Osteoblast (primary cell): ENCODE measurements around the gene NPAS3. TPM values are rescaled to one million over a fixed set of nuclear protein-coding genes. Genes with fewer than 3 reads are reported as not detected.

Experiments
- DNase-seq: peaks from one replicate; pipeline ENCODE4 v3.0.0; 2011; ENCODE audit warnings: low spot score, mixed read lengths; ENCODE audit not compliant: insufficient read length; ENCODE audit errors: missing footprints
- H2AFZ ChIP-seq: 2 replicates; pipeline ENCODE4 v1.6.0; 2011; ENCODE audit warnings: mild to moderate bottlenecking, low read length
- H3K27ac ChIP-seq: 2 replicates; pipeline ENCODE4 v1.5.1; 2011; ENCODE audit warnings: mild to moderate bottlenecking, low read depth, low read length, moderate library complexity
- H3K27me3 ChIP-seq: 2 replicates; pipeline ENCODE4 v1.6.0; 2012; ENCODE audit warnings: mild to moderate bottlenecking, control low read depth, inconsistent platforms, low read length, moderate library complexity; ENCODE audit not compliant: insufficient read depth
- H3K36me3 ChIP-seq: 2 replicates; pipeline ENCODE4 v1.5.1; 2011; ENCODE audit warnings: mild to moderate bottlenecking, low read length, control low read depth, moderate library complexity; ENCODE audit not compliant: insufficient read depth
- H3K4me1 ChIP-seq: 2 replicates; pipeline ENCODE4 v1.5.1; 2011; ENCODE audit warnings: mild to moderate bottlenecking, low read length, control low read depth, moderate library complexity; ENCODE audit not compliant: insufficient read depth
- H3K4me2 ChIP-seq: 2 replicates; pipeline ENCODE4 v1.6.0; 2011; ENCODE audit warnings: mild to moderate bottlenecking, low read length; ENCODE audit not compliant: insufficient read depth
- H3K4me3 ChIP-seq: fragments of 200-600 bp; sonication (generic); 3 replicates; pipeline ENCODE4 v1.5.1; 2012; ENCODE audit warnings: mild to moderate bottlenecking, low read length, inconsistent platforms; ENCODE audit not compliant: insufficient read depth
- H3K79me2 ChIP-seq: 2 replicates; pipeline ENCODE4 v1.6.0; 2012; ENCODE audit warnings: mild to moderate bottlenecking, low read length, control low read depth, inconsistent platforms; ENCODE audit not compliant: insufficient read depth
- H3K9me3 ChIP-seq: 2 replicates; pipeline ENCODE4 v1.5.1; 2011; ENCODE audit warnings: low read depth, low read length, control low read depth
- H4K20me1 ChIP-seq: 2 replicates; pipeline ENCODE4 v1.6.0; 2012; ENCODE audit warnings: mild to moderate bottlenecking, low read length, control low read depth; ENCODE audit not compliant: insufficient read depth
- CTCF ChIP-seq: IDR thresholded peaks from 2 replicates; pipeline ENCODE4 v1.5.1; 2011; ENCODE audit warnings: mild to moderate bottlenecking, low read depth, low read length, moderate library complexity; ENCODE audit errors: extremely low read depth
- total RNA-seq: library from RNA; depleted of rRNA; stranded (reverse); fragments of >200 nt; gene quantifications from 2 replicates; pipeline ENCODE4 v1.2.3, GENCODE V29; 2012

Gene NPAS3
- total RNA-seq, 1 donor: 0.72 TPM

- Histone ChIP-seq H4K20me1 (no peaks in the 10 kb centered on the region), H3K4me2 (peak overlapping the region; percentile 36), H2AFZ (peak overlapping the region; percentile 32), H3K9me3 (no peaks in the 10 kb centered on the region), H3K4me3 (no peak overlapping the region), H3K79me2 (no peaks in the 10 kb centered on the region), H3K4me1 (peaks cover 8% of the 10 kb centered on the region), H3K36me3 (no peaks in the 10 kb centered on the region), H3K27ac (no peak overlapping the region), H3K27me3 (no peaks in the 10 kb centered on the region)
- DNase-seq: no peak
- no peak for TF ChIP-seq CTCF
Measured at GRCh38 chr14:33767586-33768457, 829.1 kb downstream of the NPAS3 start.

GRCh38 chr14:33768458-33768830 lies 829.8 kb downstream of the NPAS3 start:
- no peak overlapping the region for H3K4me3 ChIP-seq
- no peak for TF ChIP-seq CTCF
- no peaks in the 10 kb centered on the region for H3K9me3 ChIP-seq
- no peak overlapping the region for H3K27ac ChIP-seq
- H2AFZ ChIP-seq: peak overlapping the region; percentile 32
- H3K4me1 ChIP-seq: peaks cover 8% of the 10 kb centered on the region
- no peaks in the 10 kb centered on the region for H3K79me2 ChIP-seq
- DNase-seq: no peak
- no peaks in the 10 kb centered on the region for H3K36me3 ChIP-seq
- H3K27me3 ChIP-seq: no peaks in the 10 kb centered on the region
- H3K4me2 ChIP-seq: peak overlapping the region; percentile 36
- H4K20me1 ChIP-seq: no peaks in the 10 kb centered on the region

GRCh38 chr14:33773205-33774030 lies 834.7 kb downstream of the NPAS3 start:
- Histone ChIP-seq H3K9me3 (no peaks in the 10 kb centered on the region), H3K4me2 (no peak overlapping the region), H3K4me3 (no peak overlapping the region), H3K36me3 (no peaks in the 10 kb centered on the region), H3K27ac (no peak overlapping the region), H3K27me3 (no peaks in the 10 kb centered on the region), H3K4me1 (peaks cover 5% of the 10 kb centered on the region), H2AFZ (no peak overlapping the region), H3K79me2 (no peaks in the 10 kb centered on the region), H4K20me1 (no peaks in the 10 kb centered on the region)
- DNase-seq: no peak
- TF ChIP-seq CTCF: no peak

DNA sequence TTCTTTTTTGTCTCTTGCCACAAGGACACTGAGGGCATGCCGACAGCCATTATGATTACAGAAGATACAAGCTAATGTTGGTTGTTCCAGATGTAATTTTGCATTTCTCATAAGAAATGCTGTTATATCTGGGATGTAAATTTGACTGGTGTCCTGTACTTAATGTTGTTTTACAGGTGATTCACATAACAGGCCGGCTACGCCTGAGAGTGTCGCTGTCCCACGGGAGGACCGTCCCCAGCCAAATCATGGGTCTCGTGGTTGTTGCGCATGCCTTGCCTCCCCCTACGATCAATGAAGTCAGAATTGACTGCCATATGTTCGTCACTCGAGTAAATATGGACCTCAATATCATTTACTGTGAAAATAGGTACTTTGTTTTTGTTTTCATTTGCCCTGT lies 835.5 kb downstream of the NPAS3 start:
- H3K9me3 ChIP-seq: no peaks in the 10 kb centered on the region
- H3K27me3 ChIP-seq: no peaks in the 10 kb centered on the region
- TF ChIP-seq CTCF: no peak
- DNase-seq: no peak
- H3K27ac ChIP-seq: no peak overlapping the region
- no peaks in the 10 kb centered on the region for H3K4me1 ChIP-seq
- H3K4me3 ChIP-seq: no peak overlapping the region
- H4K20me1 ChIP-seq: no peaks in the 10 kb centered on the region
- H3K36me3 ChIP-seq: no peaks in the 10 kb centered on the region
- no peak overlapping the region for H2AFZ ChIP-seq
- no peak overlapping the region for H3K4me2 ChIP-seq
- no peaks in the 10 kb centered on the region for H3K79me2 ChIP-seq
